GM23338 (cell line): Measurements from ENCODE around the gene DPH5. TPM values are rescaled to one million over a fixed set of nuclear protein-coding genes. Genes with fewer than 3 reads are reported as not detected.

Experiments used
- ATAC-seq: fragments of 200-7000 bp; cut with Tn5 transposase; 3 replicates; pipeline ENCODE4 v1.9.1; 2020
- DNase-seq: peaks from one replicate; pipeline ENCODE4 v3.0.0-alpha.2; 2015; ENCODE audit warnings: low spot score
- H2AFZ ChIP-seq: fragments of 200-600 bp; sonication (generic); 2 replicates; pipeline ENCODE4 v1.8.0; 2016; ENCODE audit warnings: antibody characterized with exemption, mild to moderate bottlenecking, moderate library complexity
- H3F3A ChIP-seq: fragments of 200-600 bp; sonication (generic); replicated peaks from 2 replicates; pipeline ENCODE4 v1.8.0; 2017; ENCODE audit warnings: antibody characterized with exemption, mixed run types, low read depth
- H3K27ac ChIP-seq: fragments of 200-600 bp; sonication (generic); 2 replicates; pipeline ENCODE4 v1.6.1; 2016; ENCODE audit warnings: low read depth
- H3K27me3 ChIP-seq: fragments of 200-600 bp; sonication (generic); 2 replicates; pipeline ENCODE4 v1.8.0; 2016; ENCODE audit warnings: mild to moderate bottlenecking, mixed run types, moderate library complexity; ENCODE audit not compliant: insufficient read depth
- H3K36me3 ChIP-seq: fragments of 200-600 bp; sonication (generic); 2 replicates; pipeline ENCODE4 v1.8.0; 2016; ENCODE audit warnings: mild to moderate bottlenecking; ENCODE audit not compliant: insufficient read depth
- H3K4me1 ChIP-seq: fragments of 200-600 bp; sonication (generic); 2 replicates; pipeline ENCODE4 v1.8.0; 2016; ENCODE audit warnings: mild to moderate bottlenecking, moderate library complexity; ENCODE audit not compliant: insufficient read depth
- H3K4me2 ChIP-seq: fragments of 200-600 bp; sonication (generic); 2 replicates; pipeline ENCODE4 v1.7.1; 2017; ENCODE audit warnings: mixed run types
- H3K4me3 ChIP-seq: fragments of 200-600 bp; sonication (generic); 2 replicates; pipeline ENCODE4 v1.6.1; 2016; ENCODE audit warnings: mixed run types
- H3K79me2 ChIP-seq: fragments of 200-600 bp; sonication (generic); replicated peaks from 2 replicates; pipeline ENCODE4 v1.8.0; 2017; ENCODE audit warnings: mild to moderate bottlenecking; ENCODE audit not compliant: insufficient read depth
- H3K9me2 ChIP-seq: fragments of 200-600 bp; sonication (generic); 2 replicates; pipeline ENCODE4 v1.8.0; 2017; ENCODE audit not compliant: insufficient read depth
- H4K20me1 ChIP-seq: fragments of 200-600 bp; sonication (generic); replicated peaks from 2 replicates; pipeline ENCODE4 v1.8.0; 2017; ENCODE audit warnings: mild to moderate bottlenecking; ENCODE audit not compliant: insufficient read depth
- H3K27ac Mint-ChIP-seq: 2 replicates; pipeline ENCODE4 v1.8.0; 2020; ENCODE audit warnings: inconsistent platforms, mild to moderate bottlenecking, moderate library complexity, mixed read lengths
- H3K27me3 Mint-ChIP-seq: 3 replicates; pipeline ENCODE4 v1.8.0; 2022; ENCODE audit warnings: low read depth, mild to moderate bottlenecking, moderate library complexity, mixed read lengths, inconsistent platforms; ENCODE audit not compliant: insufficient read depth, poor library complexity
- H3K36me3 Mint-ChIP-seq: 3 replicates; pipeline ENCODE4 v1.8.0; 2021; ENCODE audit warnings: low read depth, mild to moderate bottlenecking, inconsistent platforms, moderate library complexity, mixed read lengths
- H3K4me1 Mint-ChIP-seq: 3 replicates; pipeline ENCODE4 v1.8.0; 2020; ENCODE audit warnings: mild to moderate bottlenecking, inconsistent platforms, mixed read lengths
- H3K4me3 Mint-ChIP-seq: 3 replicates; pipeline ENCODE4 v1.8.0; 2021; ENCODE audit warnings: moderate library complexity, mild to moderate bottlenecking, inconsistent platforms, mixed read lengths
- H3K9me3 Mint-ChIP-seq: 3 replicates; pipeline ENCODE4 v1.8.0; 2020; ENCODE audit warnings: moderate library complexity, mild to moderate bottlenecking, inconsistent platforms, mixed read lengths
- CREB1 ChIP-seq: fragments of 250-450 bp; sonication (Bioruptor Pico); IDR thresholded peaks from 2 replicates; pipeline ENCODE4 v1.5.0; 2020; ENCODE audit warnings: low read depth, mild to moderate bottlenecking, moderate library complexity
- EZH2phosphoT487 ChIP-seq: fragments of 200-600 bp; sonication (generic); IDR thresholded peaks from one replicate; pipeline ENCODE4 v1.8.1; 2018; ENCODE audit warnings: antibody characterized with exemption; ENCODE audit not compliant: unreplicated experiment
- JUNB ChIP-seq: IDR thresholded peaks from one replicate; pipeline ENCODE4 v1.6.1; 2016; ENCODE audit warnings: antibody characterized with exemption; ENCODE audit not compliant: unreplicated experiment
- POLR2AphosphoS5 ChIP-seq: IDR thresholded peaks from 2 replicates; pipeline ENCODE4 v1.6.1; 2016; ENCODE audit warnings: antibody characterized with exemption, low read depth
- STAT1 ChIP-seq: IDR thresholded peaks from one replicate; pipeline ENCODE4 v1.6.1; 2016; ENCODE audit warnings: antibody characterized with exemption; ENCODE audit not compliant: unreplicated experiment
- ZNF331 ChIP-seq: fragments of 250-450 bp; sonication (Bioruptor Pico); IDR thresholded peaks from 2 replicates; pipeline ENCODE4 v1.5.0; 2020; ENCODE audit warnings: low read depth, mild to moderate bottlenecking, moderate library complexity
- polyA plus RNA-seq: library from polyadenylated mRNA; unstranded; fragments of >200 nt; fragmentation: Nextera tagmentation; extraction: Ambion mirVana; gene quantifications from 2 replicates; pipeline ENCODE4 v1.2.1, GENCODE V29; 2016
- total RNA-seq: library from RNA; depleted of rRNA; stranded (reverse); fragments of >200 nt; shearing (Covaris generic); gene quantifications from 2 replicates; pipeline ENCODE4 v1.2.3, GENCODE V29; 2014
- TF ChIP-seq, protein P1 (sequence below): IDR thresholded peaks from one replicate; pipeline ENCODE4 v1.6.1; 2018; ENCODE audit warnings: antibody characterized with exemption; ENCODE audit not compliant: unreplicated experiment
- TF ChIP-seq, protein P2 (sequence below): fragments of 250-450 bp; sonication (Bioruptor Pico); IDR thresholded peaks from 2 replicates; pipeline ENCODE4 v1.5.0; 2020; ENCODE audit warnings: mild to moderate bottlenecking, moderate library complexity

Gene DPH5
- total and polyA plus RNA-seq, 2 experiments from 2014 or later, result 50.6 to 53.5 TPM

DNA sequence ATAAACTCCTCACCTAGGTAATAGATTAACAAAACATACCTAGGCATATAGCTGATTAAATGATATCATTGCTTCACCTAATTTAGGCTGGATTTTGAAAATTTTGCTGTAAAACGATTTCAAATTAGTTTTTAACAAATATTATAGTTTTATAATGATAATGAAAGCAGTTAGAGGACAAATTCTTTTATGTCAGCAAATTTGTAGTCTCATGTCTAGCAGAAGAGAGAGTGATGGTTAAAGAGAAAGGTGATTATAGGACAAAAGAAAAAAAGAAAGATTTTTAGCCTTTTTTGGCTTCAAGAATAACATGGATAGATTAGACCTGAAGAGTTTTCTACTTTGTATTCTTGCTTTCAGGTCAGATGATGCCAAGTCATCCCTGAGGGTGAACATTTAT is 3.6 kb upstream of the DPH5 start (continued):
- TF ChIP-seq JUNB (no peak), EZH2phosphoT487 (no peak), ZNF331 (no peak), STAT1 (no peak)
- TF ChIP-seq, protein P1, sequence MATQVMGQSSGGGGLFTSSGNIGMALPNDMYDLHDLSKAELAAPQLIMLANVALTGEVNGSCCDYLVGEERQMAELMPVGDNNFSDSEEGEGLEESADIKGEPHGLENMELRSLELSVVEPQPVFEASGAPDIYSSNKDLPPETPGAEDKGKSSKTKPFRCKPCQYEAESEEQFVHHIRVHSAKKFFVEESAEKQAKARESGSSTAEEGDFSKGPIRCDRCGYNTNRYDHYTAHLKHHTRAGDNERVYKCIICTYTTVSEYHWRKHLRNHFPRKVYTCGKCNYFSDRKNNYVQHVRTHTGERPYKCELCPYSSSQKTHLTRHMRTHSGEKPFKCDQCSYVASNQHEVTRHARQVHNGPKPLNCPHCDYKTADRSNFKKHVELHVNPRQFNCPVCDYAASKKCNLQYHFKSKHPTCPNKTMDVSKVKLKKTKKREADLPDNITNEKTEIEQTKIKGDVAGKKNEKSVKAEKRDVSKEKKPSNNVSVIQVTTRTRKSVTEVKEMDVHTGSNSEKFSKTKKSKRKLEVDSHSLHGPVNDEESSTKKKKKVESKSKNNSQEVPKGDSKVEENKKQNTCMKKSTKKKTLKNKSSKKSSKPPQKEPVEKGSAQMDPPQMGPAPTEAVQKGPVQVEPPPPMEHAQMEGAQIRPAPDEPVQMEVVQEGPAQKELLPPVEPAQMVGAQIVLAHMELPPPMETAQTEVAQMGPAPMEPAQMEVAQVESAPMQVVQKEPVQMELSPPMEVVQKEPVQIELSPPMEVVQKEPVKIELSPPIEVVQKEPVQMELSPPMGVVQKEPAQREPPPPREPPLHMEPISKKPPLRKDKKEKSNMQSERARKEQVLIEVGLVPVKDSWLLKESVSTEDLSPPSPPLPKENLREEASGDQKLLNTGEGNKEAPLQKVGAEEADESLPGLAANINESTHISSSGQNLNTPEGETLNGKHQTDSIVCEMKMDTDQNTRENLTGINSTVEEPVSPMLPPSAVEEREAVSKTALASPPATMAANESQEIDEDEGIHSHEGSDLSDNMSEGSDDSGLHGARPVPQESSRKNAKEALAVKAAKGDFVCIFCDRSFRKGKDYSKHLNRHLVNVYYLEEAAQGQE, result no peak

DNA sequence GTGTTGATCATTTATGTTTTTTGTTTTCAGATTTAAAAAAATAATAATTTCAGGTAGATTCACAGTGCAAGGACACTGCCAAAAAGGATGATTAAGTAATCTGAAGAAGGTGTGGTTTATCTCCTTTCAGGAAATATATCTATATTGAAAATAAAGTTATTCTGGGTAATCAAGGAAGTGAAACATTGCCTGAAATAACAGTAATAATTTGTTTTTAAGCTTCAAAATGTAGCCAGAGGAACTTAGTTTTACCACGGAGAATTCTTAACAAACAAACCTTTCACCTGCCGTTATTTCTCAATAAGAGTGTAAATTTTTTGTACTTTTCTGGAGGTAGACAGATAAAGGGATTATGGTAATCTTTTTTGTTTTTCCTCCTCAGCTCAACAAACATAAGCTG is 2.9 kb upstream of the DPH5 start:
- ATAC-seq, result no peak
- Histone ChIP-seq H3K79me2 (peaks cover 68% of the 10 kb centered on the region), H3F3A (no peaks in the 10 kb centered on the region), H3K27me3 (no peaks in the 10 kb centered on the region), H3K4me2 (no peak overlapping the region), H3K4me3 (no peak overlapping the region), H3K36me3 (no peaks in the 10 kb centered on the region), H4K20me1 (no peaks in the 10 kb centered on the region), H3K27ac (no peak overlapping the region), H2AFZ (no peak overlapping the region), H3K9me2 (no peaks in the 10 kb centered on the region), H3K4me1 (peaks cover 13% of the 10 kb centered on the region; the same call in 1 of the 2 replicates)
- H3K27ac Mint-ChIP-seq, result no peak overlapping the region
- peaks cover 19% of the 10 kb centered on the region for H3K4me1 Mint-ChIP-seq
- H3K4me3 Mint-ChIP-seq, result no peak overlapping the region
- H3K9me3 Mint-ChIP-seq, result no peaks in the 10 kb centered on the region
- H3K27me3 Mint-ChIP-seq, result no peaks in the 10 kb centered on the region
- no peak for DNase-seq
- H3K36me3 Mint-ChIP-seq, result peaks cover 12% of the 10 kb centered on the region; the same call in 2 of the 3 replicates
- TF ChIP-seq JUNB, result no peak
- TF ChIP-seq, protein P2, sequence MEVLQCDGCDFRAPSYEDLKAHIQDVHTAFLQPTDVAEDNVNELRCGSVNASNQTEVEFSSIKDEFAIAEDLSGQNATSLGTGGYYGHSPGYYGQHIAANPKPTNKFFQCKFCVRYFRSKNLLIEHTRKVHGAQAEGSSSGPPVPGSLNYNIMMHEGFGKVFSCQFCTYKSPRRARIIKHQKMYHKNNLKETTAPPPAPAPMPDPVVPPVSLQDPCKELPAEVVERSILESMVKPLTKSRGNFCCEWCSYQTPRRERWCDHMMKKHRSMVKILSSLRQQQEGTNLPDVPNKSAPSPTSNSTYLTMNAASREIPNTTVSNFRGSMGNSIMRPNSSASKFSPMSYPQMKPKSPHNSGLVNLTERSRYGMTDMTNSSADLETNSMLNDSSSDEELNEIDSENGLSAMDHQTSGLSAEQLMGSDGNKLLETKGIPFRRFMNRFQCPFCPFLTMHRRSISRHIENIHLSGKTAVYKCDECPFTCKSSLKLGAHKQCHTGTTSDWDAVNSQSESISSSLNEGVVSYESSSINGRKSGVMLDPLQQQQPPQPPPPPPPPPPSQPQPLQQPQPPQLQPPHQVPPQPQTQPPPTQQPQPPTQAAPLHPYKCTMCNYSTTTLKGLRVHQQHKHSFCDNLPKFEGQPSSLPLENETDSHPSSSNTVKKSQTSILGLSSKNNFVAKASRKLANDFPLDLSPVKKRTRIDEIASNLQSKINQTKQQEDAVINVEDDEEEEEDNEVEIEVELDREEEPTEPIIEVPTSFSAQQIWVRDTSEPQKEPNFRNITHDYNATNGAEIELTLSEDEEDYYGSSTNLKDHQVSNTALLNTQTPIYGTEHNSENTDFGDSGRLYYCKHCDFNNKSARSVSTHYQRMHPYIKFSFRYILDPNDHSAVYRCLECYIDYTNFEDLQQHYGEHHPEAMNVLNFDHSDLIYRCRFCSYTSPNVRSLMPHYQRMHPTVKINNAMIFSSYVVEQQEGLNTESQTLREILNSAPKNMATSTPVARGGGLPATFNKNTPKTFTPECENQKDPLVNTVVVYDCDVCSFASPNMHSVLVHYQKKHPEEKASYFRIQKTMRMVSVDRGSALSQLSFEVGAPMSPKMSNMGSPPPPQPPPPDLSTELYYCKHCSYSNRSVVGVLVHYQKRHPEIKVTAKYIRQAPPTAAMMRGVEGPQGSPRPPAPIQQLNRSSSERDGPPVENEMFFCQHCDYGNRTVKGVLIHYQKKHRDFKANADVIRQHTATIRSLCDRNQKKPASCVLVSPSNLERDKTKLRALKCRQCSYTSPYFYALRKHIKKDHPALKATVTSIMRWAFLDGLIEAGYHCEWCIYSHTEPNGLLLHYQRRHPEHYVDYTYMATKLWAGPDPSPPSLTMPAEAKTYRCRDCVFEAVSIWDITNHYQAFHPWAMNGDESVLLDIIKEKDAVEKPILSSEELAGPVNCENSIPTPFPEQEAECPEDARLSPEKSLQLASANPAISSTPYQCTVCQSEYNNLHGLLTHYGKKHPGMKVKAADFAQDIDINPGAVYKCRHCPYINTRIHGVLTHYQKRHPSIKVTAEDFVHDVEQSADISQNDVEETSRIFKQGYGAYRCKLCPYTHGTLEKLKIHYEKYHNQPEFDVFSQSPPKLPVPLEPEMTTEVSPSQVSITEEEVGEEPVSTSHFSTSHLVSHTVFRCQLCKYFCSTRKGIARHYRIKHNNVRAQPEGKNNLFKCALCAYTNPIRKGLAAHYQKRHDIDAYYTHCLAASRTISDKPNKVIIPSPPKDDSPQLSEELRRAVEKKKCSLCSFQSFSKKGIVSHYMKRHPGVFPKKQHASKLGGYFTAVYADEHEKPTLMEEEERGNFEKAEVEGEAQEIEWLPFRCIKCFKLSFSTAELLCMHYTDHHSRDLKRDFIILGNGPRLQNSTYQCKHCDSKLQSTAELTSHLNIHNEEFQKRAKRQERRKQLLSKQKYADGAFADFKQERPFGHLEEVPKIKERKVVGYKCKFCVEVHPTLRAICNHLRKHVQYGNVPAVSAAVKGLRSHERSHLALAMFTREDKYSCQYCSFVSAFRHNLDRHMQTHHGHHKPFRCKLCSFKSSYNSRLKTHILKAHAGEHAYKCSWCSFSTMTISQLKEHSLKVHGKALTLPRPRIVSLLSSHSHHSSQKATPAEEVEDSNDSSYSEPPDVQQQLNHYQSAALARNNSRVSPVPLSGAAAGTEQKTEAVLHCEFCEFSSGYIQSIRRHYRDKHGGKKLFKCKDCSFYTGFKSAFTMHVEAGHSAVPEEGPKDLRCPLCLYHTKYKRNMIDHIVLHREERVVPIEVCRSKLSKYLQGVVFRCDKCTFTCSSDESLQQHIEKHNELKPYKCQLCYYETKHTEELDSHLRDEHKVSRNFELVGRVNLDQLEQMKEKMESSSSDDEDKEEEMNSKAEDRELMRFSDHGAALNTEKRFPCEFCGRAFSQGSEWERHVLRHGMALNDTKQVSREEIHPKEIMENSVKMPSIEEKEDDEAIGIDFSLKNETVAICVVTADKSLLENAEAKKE (CRISPR knock-in tag), result no peak
- no peak for TF ChIP-seq POLR2AphosphoS5
- TF ChIP-seq CREB1 (CRISPR knock-in tag), result no peak
